Tibial artery (tissue), 4 donors: ENCODE measurements around the gene PRKCB.
A peak's percentile ranks its signal among the peaks of the same experiment; 100 is the strongest.

Experiments used
- DNase-seq, 2 donors: peaks; one replicate each; pipeline ENCODE4 v3.0.0-alpha.2; 2019
- H3K27ac ChIP-seq, 2 donors: fragments of 200-600 bp; sonication (generic) in 1 of 2; 1 replicate in 1 of 2; 2 replicates in 1 of 2; pipeline ENCODE4 v1.5.1; 2018 to 2019; ENCODE audit warnings: mild to moderate bottlenecking in 1 of 2
- H3K27me3 ChIP-seq, 2 donors: fragments of 200-600 bp; sonication (generic) in 1 of 2; one replicate each; pipeline versions ENCODE4 v1.5.1 to v1.6.0; 2016 to 2019
- H3K36me3 ChIP-seq, 3 donors: fragments of 200-600 bp; sonication (generic) in 2 of 3; one replicate each; pipeline ENCODE4 v1.5.1; 2016 to 2019; ENCODE audit warnings: mild to moderate bottlenecking in 2 of 3
- H3K4me1 ChIP-seq, 4 donors: fragments of 200-600 bp; sonication (generic) in 2 of 4; 1 replicate in 3 of 4; 2 replicates in 1 of 4; pipeline ENCODE4 v1.5.1; 2016 to 2019
- H3K4me3 ChIP-seq, 2 donors: fragments of 200-600 bp; sonication (generic) in 1 of 2; 1 replicate in 1 of 2; 2 replicates in 1 of 2; pipeline ENCODE4 v1.5.1; 2018 to 2019; ENCODE audit warnings: mild to moderate bottlenecking in 2 of 2
- H3K9me3 ChIP-seq, 3 donors: fragments of 200-600 bp; sonication (generic) in 1 of 3; one replicate each; pipeline ENCODE4 v1.5.1; 2016 to 2019
- intact Hi-C: fragments of 100-400 bp; cut with DNase I; formaldehyde crosslinking; loops from one replicate; pipeline ENCODE4 v1.15.0; 2023; ENCODE audit warnings: low total_unique reads
- TF ChIP-seq, protein P1 (sequence below), 2 experiments: fragments of 200-600 bp in 1 of 2; fragments of 450-650 bp in 1 of 2; IDR thresholded peaks; one replicate each; pipeline ENCODE4 v1.5.1; 2017 to 2019; ENCODE audit warnings: antibody characterized with exemption in 2 of 2, mild to moderate bottlenecking in 1 of 2, moderate library complexity in 1 of 2

PRKCB gene

GRCh38 chr16:23801378-23801777 is 34.4 kb upstream of the PRKCB start:
- no peaks in the 10 kb centered on the region for H3K9me3 ChIP-seq
- H3K4me1 ChIP-seq, result peaks cover 0 to 10% (median 0%) of the 10 kb centered on the region in 4 donors
- TF ChIP-seq, protein P1, sequence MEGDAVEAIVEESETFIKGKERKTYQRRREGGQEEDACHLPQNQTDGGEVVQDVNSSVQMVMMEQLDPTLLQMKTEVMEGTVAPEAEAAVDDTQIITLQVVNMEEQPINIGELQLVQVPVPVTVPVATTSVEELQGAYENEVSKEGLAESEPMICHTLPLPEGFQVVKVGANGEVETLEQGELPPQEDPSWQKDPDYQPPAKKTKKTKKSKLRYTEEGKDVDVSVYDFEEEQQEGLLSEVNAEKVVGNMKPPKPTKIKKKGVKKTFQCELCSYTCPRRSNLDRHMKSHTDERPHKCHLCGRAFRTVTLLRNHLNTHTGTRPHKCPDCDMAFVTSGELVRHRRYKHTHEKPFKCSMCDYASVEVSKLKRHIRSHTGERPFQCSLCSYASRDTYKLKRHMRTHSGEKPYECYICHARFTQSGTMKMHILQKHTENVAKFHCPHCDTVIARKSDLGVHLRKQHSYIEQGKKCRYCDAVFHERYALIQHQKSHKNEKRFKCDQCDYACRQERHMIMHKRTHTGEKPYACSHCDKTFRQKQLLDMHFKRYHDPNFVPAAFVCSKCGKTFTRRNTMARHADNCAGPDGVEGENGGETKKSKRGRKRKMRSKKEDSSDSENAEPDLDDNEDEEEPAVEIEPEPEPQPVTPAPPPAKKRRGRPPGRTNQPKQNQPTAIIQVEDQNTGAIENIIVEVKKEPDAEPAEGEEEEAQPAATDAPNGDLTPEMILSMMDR (IDR thresholded peaks at IDR 0.05), result peak; percentile 49 to 60
- H3K27me3 ChIP-seq, result peaks cover 0 to 15% of the 10 kb centered on the region in 2 donors
- no peaks in the 10 kb centered on the region for H3K36me3 ChIP-seq
- intact Hi-C loops, result loop anchor here (5.0 kb wide), 2 partner anchors 211 to 236 kb away; no protein-coding TSS in a partner anchor
- H3K4me3 ChIP-seq, result no peak overlapping the region
- H3K27ac ChIP-seq, result no peak overlapping the region
- peak; percentile 66 to 80 for DNase-seq

DNA sequence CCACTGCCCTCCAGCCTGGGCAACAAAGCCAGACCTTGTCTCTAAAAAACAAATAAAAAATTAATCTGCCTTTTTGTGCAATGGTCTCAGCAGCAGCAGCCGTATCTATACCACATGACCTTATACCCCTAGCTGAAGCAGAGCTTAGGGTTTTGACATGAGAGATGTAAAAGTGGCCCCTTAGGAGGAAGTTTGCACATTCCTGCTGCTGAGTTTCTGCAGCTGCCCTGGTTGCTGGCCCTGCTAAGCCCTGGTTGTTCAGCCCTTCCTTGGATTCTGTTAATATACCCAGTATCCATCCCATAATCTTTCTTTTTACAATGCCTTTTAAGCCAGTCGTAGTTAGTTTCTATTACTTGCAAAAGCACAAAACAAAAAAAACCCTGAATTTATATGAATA is 33.0 kb upstream of the PRKCB start:
- TF ChIP-seq, protein P1 (IDR thresholded peaks at IDR 0.05), result no peak
- Histone ChIP-seq H3K36me3 (no peaks in the 10 kb centered on the region), H3K9me3 (no peaks in the 10 kb centered on the region), H3K27ac (no peak overlapping the region), H3K4me3 (no peak overlapping the region), H3K4me1 (peaks cover 0 to 10% (median 0%) of the 10 kb centered on the region in 4 donors), H3K27me3 (peaks cover 0 to 9% of the 10 kb centered on the region in 2 donors)
- no peak for DNase-seq
- intact Hi-C loops, result loop anchor here (5.0 kb wide), 2 partner anchors 210 to 235 kb away; no protein-coding TSS in a partner anchor

DNA sequence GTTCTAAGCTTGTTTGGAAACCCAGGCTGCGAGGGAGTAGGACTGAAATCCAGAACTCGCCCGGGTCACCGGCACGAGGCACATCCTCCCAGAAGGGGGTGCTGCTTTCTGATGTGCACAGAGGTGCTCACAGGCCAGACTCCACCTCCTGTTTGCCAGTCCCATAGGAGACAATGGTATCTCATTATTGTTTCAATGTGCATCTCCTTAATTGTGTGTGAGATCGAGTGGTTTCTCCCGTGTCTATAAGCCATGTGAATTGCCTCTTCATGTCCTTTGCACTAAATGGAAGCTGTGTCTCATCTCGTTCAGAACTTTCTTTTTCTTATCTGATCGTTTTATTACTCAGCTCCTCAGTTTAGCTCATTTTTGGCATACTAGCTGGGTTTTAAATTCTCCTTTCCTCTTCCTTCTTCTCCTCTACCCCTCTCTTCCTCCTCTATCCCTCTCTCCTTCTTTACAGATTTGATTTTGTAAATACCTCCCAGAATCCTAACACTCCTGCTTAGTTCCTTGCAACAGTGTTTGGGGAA is 32.1 kb upstream of the PRKCB start:
- no peak overlapping the region for H3K27ac ChIP-seq
- H3K36me3 ChIP-seq, result no peaks in the 10 kb centered on the region
- TF ChIP-seq, protein P1 (IDR thresholded peaks at IDR 0.05), result peak in 1 of 2 experiments; percentile 28
- intact Hi-C loops, result loop anchor here (5.0 kb wide), 2 partner anchors 209 to 234 kb away; no protein-coding TSS in a partner anchor
- H3K4me1 ChIP-seq, result peaks cover 0 to 10% (median 0%) of the 10 kb centered on the region in 4 donors
- no peak overlapping the region for H3K4me3 ChIP-seq
- H3K9me3 ChIP-seq, result no peaks in the 10 kb centered on the region
- H3K27me3 ChIP-seq, result peaks cover 0 to 6% of the 10 kb centered on the region in 2 donors
- peak in 1 of 2 donors; percentile 48 for DNase-seq

DNA sequence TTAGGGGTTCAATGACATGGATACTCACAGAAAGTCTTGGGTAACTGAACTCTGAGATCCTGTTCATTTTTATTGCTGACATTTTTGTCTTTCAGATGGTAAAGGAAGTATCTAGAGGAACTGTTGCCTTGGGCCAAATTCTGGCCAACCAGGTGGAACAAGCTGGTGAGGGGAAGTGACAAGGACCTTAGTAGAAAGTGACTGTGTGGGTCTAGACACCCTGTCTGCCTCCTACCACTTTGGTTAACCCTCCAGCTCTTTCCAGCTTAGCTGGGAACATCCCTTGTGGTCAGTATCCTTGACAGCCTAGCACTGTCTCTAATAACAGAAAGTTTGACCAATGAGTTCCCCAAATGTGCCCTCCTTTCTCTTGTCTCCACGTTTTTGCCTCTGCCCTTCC is 28.8 kb upstream of the PRKCB start:
- intact Hi-C loops, result no loop called here

GRCh38 chr16:23821467-23821866 is 14.3 kb upstream of the PRKCB start:
- Histone ChIP-seq H3K27me3 (peaks cover 0 to 5% of the 10 kb centered on the region in 2 donors), H3K9me3 (no peaks in the 10 kb centered on the region), H3K4me1 (no peaks in the 10 kb centered on the region), H3K27ac (no peak overlapping the region), H3K36me3 (no peaks in the 10 kb centered on the region), H3K4me3 (no peak overlapping the region)
- intact Hi-C loops, result no loop called here
- TF ChIP-seq, protein P1 (IDR thresholded peaks at IDR 0.05), result no peak
- DNase-seq, result no peak

More for the DNA sequence above, 28.8 kb upstream of the PRKCB start:
- H3K36me3 ChIP-seq, result no peaks in the 10 kb centered on the region
- peaks cover 0 to 10% (median 0%) of the 10 kb centered on the region in 4 donors for H3K4me1 ChIP-seq
- H3K4me3 ChIP-seq, result no peak overlapping the region
- TF ChIP-seq, protein P1 (IDR thresholded peaks at IDR 0.05), result no peak
- H3K27ac ChIP-seq, result no peak overlapping the region
- no peak for DNase-seq
- no peaks in the 10 kb centered on the region for H3K9me3 ChIP-seq
- H3K27me3 ChIP-seq, result no peaks in the 10 kb centered on the region
